ENCODE measurements around the gene SPOCD1. TPM values are rescaled to one million over a fixed set of nuclear protein-coding genes. Genes with fewer than 3 reads are reported as not detected.

The SPOCD1 gene
- total RNA-seq, 2 donors from 2014 or later: 21.6 TPM; not detected in 1

DNA sequence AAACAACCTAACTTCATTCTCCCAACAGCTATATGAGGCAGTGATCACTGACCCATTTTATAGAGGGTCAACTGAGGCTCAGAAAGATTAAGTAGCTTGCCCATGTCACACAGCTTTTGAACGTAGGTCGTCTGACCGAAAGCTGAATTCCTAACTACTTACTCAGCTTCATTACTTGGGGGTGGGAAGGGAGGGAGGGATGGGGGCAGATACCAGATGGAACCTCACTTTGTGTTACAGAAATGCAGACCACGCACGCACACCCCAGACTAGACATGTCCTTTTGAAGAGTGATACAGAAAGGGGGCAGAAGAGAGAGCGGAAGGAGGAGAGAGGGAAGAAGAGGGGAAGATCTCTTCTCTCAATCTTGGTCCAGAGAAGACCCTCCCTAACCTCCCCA lies 53.9 kb downstream of the SPOCD1 start:
- 74% methylated on average over 6 of the region's 6 CpGs for WGBS
- peaks cover 4% of the 10 kb centered on the region for H3K4me1 ChIP-seq (replicated peaks)
- no peaks in the 10 kb centered on the region for H3K27me3 ChIP-seq (replicated peaks; ENCODE audit: insufficient read depth)
- no peak for TF ChIP-seq POLR2AphosphoS5 (IDR thresholded peaks at IDR 0.05)
- no peak for TF ChIP-seq POLR2A (IDR thresholded peaks at IDR 0.05)
- TF ChIP-seq CTCF (IDR thresholded peaks at IDR 0.05): no peak
- no peak for DNase-seq (ENCODE audit: low spot score)
- intact Hi-C loops (cut with DNase I): loop anchor here (10.0 kb wide), 1 partner anchor 303 kb away; no protein-coding TSS in a partner anchor
- H3K4me3 ChIP-seq: no peak overlapping the region
- no peaks in the 10 kb centered on the region for H3K36me3 ChIP-seq
- H3K9me3 ChIP-seq: no peaks in the 10 kb centered on the region
- H3K27ac ChIP-seq: no peak overlapping the region

GRCh38 chr1:31760471-31761470 lies 55.1 kb downstream of the SPOCD1 start:
- TF ChIP-seq POLR2A (IDR thresholded peaks at IDR 0.05) (peak; percentile 20), CTCF (IDR thresholded peaks at IDR 0.05) (no peak), POLR2AphosphoS5 (IDR thresholded peaks at IDR 0.05) (no peak)
- DNase-seq (ENCODE audit: low spot score): peak; percentile 30
- H3K27ac ChIP-seq: peak overlapping the region in 1 of 2 donors; percentile 51
- intact Hi-C loops (cut with DNase I): loop anchor here (10.0 kb wide), 1 partner anchor 304 kb away; no protein-coding TSS in a partner anchor
- H3K9me3 ChIP-seq: no peaks in the 10 kb centered on the region
- H3K4me3 ChIP-seq: peak overlapping the region; percentile 47
- no peaks in the 10 kb centered on the region for H3K36me3 ChIP-seq
- 2% methylated on average over 41 of the region's 63 CpGs for WGBS
- no peaks in the 10 kb centered on the region for H3K27me3 ChIP-seq (replicated peaks; ENCODE audit: insufficient read depth)
- H3K4me1 ChIP-seq (replicated peaks): peaks cover 4% of the 10 kb centered on the region

DNA sequence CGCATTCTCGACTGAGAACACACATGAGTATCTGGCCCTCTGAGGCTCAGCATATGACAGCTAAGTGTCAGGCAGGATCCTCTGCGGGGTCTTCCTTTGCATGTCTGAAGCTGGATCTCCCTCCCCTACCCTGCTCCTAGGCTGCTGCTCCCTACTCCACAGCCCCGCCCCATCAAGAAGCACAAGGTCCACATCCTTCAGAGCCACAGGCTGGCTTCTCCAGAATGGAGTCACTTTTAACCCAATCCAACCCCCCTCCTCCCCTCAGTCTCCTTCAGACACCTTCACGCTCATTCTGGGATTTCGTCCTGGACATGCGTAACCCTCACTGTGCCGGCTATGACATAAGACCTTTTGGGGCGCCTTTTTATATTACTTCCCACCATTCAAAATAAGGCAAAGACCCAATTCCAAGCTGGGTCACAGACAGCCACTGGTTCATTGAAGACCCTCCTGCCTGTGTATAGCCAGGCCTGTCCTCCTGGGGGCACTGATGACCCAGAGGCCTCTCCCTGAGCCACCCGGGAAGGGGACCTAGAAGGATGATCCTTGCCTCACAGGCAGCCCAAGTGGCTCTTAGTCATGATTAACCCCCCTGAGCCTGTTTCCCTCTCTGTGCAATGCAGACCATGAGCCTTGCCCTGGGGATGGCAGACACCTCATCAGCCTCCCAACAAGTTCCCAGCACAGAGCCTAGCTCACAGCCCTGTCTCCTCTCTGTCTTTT lies 56.4 kb downstream of the SPOCD1 start:
- Histone ChIP-seq H3K9me3 (no peaks in the 10 kb centered on the region), H3K27ac (no peak overlapping the region), H3K4me3 (no peak overlapping the region), H3K27me3 (replicated peaks; ENCODE audit: insufficient read depth) (no peaks in the 10 kb centered on the region), H3K4me1 (replicated peaks) (peaks cover 4% of the 10 kb centered on the region), H3K36me3 (no peaks in the 10 kb centered on the region)
- intact Hi-C loops (cut with DNase I): loop anchor here (10.0 kb wide), 1 partner anchor 305 kb away; no protein-coding TSS in a partner anchor
- WGBS: 87% methylated on average over 10 of the region's 10 CpGs
- no peak for TF ChIP-seq POLR2AphosphoS5 (IDR thresholded peaks at IDR 0.05)
- no peak for TF ChIP-seq POLR2A (IDR thresholded peaks at IDR 0.05)
- TF ChIP-seq CTCF (IDR thresholded peaks at IDR 0.05): no peak
- DNase-seq (ENCODE audit: low spot score): no peak

- no peak for DNase-seq (ENCODE audit: low spot score)
- WGBS: 87% methylated on average over 7 of the region's 7 CpGs
Observed at GRCh38 chr1:31758823-31759222, 57.0 kb downstream of the SPOCD1 start.

More at GRCh38 chr1:31758823-31759222, 57.0 kb downstream of the SPOCD1 start:
- H3K9me3 ChIP-seq: no peaks in the 10 kb centered on the region
- H3K27me3 ChIP-seq (replicated peaks; ENCODE audit: insufficient read depth): no peaks in the 10 kb centered on the region
- intact Hi-C loops (cut with DNase I): no loop called here
- peaks cover 4% of the 10 kb centered on the region for H3K4me1 ChIP-seq (replicated peaks)
- H3K4me3 ChIP-seq: no peak overlapping the region
- no peak for TF ChIP-seq POLR2A (IDR thresholded peaks at IDR 0.05)
- TF ChIP-seq POLR2AphosphoS5 (IDR thresholded peaks at IDR 0.05): no peak
- no peak for TF ChIP-seq CTCF (IDR thresholded peaks at IDR 0.05)
- no peak overlapping the region for H3K27ac ChIP-seq
- no peaks in the 10 kb centered on the region for H3K36me3 ChIP-seq

All from prostate gland (tissue), 2 donors.